ENCODE measurements around the gene AP1S1.

DNA sequence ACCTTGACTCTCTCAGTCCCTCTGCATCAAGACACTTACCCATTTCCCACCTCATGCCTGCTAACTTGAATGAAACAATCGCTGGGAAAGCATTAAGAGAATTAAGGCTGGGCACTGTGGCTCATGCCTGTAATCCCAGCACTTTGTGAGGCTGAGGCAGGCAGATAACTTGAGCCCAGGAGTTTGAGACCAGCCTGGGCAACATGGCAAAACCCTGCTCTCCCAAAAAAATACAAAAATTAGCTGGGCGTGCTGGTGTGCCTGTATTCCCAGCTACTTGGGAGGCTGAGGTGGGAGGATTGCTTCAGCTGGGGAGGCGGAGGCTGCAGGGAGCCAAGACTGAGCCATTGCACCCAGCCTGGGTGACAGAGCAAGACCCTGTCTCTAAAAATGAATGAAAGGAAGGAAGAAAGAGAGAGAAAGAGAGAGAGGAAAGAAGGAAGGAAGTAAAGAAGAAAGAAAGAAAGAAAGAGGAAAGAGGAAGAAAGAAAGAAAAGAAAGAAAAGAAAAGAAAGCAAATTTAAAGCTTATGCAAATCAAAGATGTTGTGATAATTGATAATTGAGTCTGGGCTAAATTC lies 26.7 kb upstream of the AP1S1 start:
- TF ChIP-seq, protein P1, sequence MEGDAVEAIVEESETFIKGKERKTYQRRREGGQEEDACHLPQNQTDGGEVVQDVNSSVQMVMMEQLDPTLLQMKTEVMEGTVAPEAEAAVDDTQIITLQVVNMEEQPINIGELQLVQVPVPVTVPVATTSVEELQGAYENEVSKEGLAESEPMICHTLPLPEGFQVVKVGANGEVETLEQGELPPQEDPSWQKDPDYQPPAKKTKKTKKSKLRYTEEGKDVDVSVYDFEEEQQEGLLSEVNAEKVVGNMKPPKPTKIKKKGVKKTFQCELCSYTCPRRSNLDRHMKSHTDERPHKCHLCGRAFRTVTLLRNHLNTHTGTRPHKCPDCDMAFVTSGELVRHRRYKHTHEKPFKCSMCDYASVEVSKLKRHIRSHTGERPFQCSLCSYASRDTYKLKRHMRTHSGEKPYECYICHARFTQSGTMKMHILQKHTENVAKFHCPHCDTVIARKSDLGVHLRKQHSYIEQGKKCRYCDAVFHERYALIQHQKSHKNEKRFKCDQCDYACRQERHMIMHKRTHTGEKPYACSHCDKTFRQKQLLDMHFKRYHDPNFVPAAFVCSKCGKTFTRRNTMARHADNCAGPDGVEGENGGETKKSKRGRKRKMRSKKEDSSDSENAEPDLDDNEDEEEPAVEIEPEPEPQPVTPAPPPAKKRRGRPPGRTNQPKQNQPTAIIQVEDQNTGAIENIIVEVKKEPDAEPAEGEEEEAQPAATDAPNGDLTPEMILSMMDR (IDR thresholded peaks at IDR 0.05; ENCODE audit: insufficient read depth, low read length), result no peak
- TF ChIP-seq POLR2AphosphoS5 (IDR thresholded peaks at IDR 0.05; ENCODE audit: low read depth), result no peak

Data from HL-60 (cell line).